HFF-Myc (cell line): ENCODE data around the gene SERPINC1.

ENCODE experiments used
- DNase-seq: peaks from one replicate; pipeline ENCODE4 v3.0.0-alpha.2; 2011; ENCODE audit warnings: low read depth; ENCODE audit errors: extremely low read depth
- H3K4me3 ChIP-seq: replicated peaks from 2 replicates; pipeline ENCODE4 v1.5.1; 2011; ENCODE audit warnings: low read depth, mild to moderate bottlenecking, control low read depth, low read length
- CTCF ChIP-seq: IDR thresholded peaks from 2 replicates; pipeline ENCODE4 v1.5.1; 2012; ENCODE audit warnings: mild to moderate bottlenecking, low read depth, low read length, control low read depth; ENCODE audit errors: missing control alignments

Gene SERPINC1

DNA sequence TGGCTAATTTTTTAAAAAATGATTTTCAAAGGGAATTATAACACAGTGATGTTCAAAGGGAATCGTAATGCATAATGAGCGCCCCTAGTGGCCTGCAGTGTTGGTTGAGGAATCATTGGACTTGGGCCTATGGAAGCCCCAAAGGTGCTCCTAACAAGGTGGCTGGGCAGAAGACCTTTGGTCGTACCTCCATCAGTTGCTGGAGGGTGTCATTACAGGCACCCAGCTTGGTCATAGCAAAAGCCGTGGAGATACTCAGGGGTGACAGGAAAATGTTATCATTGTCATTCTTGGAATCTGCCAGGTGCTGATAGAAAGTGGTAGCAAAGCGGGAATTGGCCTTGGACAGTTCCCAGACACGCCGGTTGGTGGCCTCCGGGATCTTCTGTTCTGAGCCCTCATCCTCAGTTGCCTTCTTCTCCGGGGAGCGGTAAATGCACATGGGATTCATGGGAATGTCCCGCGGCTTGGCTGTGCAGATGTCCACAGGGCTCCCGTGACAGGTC is 2.7 kb downstream of the SERPINC1 start:
- DNase-seq = peak; percentile 5
- no peak overlapping the region for H3K4me3 ChIP-seq
- peak; percentile 75 for TF ChIP-seq CTCF

DNA sequence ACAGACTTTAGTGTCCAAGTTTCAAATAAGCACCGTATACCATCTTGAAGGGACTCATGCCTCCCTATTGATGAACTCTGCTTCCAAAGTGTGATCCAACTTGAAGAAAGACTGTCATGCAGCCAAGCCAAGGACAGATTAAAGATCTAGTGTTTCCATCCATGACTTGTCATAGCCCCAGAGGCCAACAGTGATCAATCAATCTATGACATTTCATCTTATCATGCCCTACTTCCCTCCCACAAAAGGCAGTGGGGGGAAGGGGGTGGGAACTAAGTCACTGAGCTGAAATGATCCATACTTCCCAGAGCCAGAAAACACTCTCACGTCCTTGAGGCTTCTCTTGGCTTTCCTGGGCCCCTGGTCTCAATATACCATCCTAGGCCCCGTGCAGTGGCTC is 4.0 kb downstream of the SERPINC1 start:
- no peak for DNase-seq
- no peak for TF ChIP-seq CTCF
- H3K4me3 ChIP-seq = no peak overlapping the region

DNA sequence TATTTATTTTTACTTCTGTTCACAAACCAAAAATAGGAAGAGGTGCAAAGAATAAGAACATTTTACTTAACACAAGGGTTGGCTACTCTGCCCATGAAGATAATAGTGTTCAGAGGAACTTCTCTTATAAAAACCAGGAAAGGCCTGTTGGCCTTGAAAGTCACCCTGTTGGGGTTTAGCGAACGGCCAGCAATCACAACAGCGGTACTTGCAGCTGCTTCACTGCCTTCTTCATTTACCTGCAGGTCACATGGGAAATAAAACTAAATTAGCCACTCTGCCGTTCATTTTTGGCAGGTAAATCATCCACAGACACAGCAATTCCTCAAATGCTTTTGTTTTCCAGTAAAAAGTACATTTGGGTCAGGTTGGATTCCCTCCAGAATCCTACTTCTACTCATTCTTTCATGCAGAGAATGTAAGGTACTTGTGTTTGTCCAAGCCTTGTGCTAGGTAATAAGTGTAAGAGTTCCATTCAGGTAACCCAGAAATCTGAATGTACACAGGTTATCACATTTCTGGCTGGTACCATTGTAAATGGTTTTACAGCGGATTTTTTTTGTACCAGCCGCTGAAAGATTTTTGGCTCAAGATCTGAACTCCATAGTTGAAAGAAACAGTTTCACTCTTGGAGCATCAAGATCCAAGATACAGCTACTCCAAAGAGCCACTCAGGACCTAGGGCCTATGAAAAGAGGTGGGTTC is 13.1 kb downstream of the SERPINC1 start:
- no peak for DNase-seq
- no peak overlapping the region for H3K4me3 ChIP-seq
- TF ChIP-seq CTCF = no peak

- TF ChIP-seq CTCF = no peak
- no peak overlapping the region for H3K4me3 ChIP-seq
- DNase-seq = no peak
Measured at GRCh38 chr1:173900992-173901391, 16.1 kb downstream of the SERPINC1 start.

DNA sequence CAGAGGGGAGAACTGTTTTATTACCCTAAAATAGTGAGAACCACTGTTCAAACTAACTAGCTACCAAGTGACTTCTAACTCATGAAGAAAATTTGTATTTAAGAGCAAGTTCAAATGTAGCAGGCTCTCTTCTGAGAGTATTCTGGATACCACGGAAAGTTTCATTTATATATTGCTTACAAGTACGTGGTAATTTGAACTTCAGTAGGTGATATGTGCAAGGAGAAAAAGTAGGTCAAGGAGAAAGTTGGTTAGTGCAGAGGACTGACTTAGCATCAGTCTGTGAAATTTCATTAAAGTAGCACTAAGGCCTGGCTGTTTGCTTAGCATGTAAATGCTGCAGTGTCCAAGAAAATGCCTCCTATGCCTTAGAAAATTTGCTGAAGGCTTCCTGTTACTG is 16.7 kb downstream of the SERPINC1 start:
- DNase-seq = no peak
- TF ChIP-seq CTCF = no peak
- H3K4me3 ChIP-seq = no peak overlapping the region

DNA sequence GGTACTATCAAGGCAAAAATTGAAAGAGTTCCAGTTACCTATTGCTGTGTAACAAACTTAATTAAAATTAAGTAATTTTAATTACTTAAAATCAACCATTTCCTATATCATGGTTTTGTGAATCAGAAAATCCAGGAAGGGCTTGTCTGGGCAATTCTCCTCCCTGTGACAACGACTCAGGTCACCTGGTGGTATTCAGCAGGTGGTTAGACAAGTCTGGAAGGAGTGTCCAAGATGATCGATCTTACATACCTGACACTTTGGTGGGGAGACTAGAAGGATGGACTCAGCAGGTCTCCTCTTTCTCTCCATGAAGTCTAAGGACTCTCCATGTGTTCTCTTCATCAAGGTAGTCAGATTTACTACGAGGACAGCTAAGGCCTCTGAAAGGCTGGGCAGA is 22.9 kb downstream of the SERPINC1 start:
- H3K4me3 ChIP-seq = no peak overlapping the region
- no peak for TF ChIP-seq CTCF
- DNase-seq = no peak

- DNase-seq = no peak
- no peak overlapping the region for H3K4me3 ChIP-seq
- no peak for TF ChIP-seq CTCF
Measured at GRCh38 chr1:173893611-173894010, 23.5 kb downstream of the SERPINC1 start.
